HG02642 (cell line): ENCODE data around the gene LRCH2.
"Not testable (repeated sequence)": the region's sequence is repeated elsewhere in the genome, so short reads cannot be mapped to it uniquely, and the experiment has no call there.

Experiments used
- ATAC-seq: cut with Tn5 transposase; IDR thresholded peaks from one replicate; pipeline ENCODE4 v1.9.1; 2021; ENCODE audit warnings: mild to moderate bottlenecking; ENCODE audit not compliant: unreplicated experiment, poor library complexity

LRCH2 gene

GRCh38 chrX:115233497-115234455 lies at the start of gene LRCH2:
Gene LRCH2, minus strand, starts transcription at chrX:115234096. Its CDS starts 55 bp downstream, at chrX:115234041.
- ATAC-seq = no peak

DNA sequence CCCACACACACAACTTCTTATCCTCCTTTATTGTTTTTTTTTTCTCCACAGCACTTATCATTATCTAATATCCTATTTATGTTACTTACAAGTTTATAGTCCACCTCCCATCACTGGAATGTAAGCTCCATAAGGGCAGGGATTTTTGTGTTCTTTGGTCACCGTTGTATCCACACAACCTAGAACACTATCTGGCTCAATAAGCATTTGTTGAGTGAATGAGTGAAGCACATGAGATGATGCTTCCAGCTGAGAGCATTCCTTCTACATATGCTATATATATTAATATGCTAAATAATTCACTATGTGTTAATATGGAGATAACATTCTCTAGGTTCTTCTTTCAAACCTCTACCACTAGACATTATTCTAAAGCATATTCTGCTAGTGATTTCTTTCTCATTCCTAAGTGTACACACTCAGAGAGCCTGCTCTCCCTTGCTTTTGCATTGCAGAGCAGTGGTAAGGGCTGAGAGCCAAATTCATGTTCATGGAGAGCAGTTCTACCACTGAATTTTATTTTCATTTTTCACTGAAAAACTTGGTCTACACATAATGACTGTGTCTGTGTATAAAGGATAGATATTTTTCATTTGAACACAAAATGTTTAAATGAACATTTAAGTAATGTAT lies 35.3 kb upstream of the LRCH2 start:
- ATAC-seq = no peak

DNA sequence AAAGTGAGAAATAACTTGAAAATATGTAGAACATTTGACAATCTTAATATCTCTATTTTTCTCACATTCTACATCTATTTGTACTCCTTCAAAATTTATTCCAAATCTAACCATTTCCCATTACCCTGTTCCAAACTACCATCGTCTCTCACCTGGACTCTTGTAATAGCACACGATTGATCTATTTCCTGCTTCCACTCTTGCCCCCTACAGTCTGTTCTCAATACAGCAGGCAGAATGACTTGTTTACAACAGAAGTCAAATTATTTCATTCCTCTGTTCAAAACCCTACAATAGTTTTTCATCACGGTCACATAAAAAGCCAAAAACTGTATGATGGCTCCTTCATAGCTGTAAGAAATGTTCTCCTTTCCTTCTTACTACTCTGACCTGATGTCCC lies 34.5 kb upstream of the LRCH2 start:
- no peak for ATAC-seq

DNA sequence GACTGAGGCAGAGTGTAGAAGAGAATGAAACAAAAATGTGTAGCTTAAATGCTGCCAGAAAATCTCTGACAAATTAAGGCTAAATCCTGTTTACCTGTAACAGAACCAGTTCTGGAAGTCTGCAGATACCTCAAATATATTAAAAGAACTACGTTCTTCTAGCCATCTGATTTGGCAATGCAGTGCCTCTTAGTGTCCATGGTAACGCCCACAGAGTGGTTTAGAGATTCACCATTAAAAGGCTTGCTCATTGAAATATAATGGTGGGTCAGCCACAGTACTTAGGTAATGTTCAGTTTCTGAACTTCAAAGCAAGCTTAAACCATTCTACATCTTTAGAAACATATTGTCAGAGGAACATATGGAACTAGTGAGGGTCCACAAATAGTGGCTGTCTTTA lies 32.4 kb upstream of the LRCH2 start:
- no peak for ATAC-seq

DNA sequence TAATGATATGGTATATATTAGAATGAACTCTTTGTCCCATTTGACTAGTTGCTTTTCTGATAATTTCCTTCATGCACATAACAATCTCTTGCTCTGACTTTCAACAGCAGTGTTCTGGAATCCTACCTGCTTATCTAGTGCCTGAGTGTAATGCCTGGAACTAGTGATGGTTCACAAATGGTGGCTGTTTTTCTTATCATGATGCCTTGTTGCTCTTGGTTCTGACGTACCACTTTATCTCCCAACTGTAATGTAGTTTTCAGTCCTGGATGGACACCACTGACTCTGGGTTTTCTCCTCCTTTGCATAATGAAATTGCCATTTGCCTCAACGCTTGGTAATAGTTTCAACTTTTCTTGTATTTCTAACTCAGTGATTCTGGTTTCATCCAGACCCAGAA lies 30.1 kb upstream of the LRCH2 start:
- no peak for ATAC-seq

- ATAC-seq = no peak
These were observed 27.3 kb upstream of the LRCH2 start for GRCh38 chrX:115261148-115261547.

DNA sequence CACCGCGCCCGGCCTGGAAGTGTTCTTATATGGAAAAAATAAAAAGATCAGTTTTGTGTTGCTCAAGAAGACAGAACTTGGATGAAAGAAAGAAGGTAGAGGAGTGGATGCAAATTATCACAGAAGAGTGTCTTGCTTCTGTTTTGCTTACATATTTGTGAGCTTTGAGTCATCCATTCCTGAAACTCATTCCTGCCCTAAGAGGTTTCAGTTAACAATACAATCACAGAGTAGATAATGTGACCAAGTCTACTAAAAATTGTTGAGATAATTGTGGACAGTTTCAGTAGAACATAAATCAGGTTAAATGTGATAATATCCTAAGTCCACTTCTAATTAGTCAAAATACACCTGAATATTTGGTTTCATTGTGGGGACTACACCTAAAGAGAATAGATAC lies 26.4 kb upstream of the LRCH2 start:
- no peak for ATAC-seq

GRCh38 chrX:115259238-115259875 lies 25.5 kb upstream of the LRCH2 start:
- ATAC-seq = no peak

GRCh38 chrX:115257711-115258110 lies 23.8 kb upstream of the LRCH2 start:
- ATAC-seq = no peak

DNA sequence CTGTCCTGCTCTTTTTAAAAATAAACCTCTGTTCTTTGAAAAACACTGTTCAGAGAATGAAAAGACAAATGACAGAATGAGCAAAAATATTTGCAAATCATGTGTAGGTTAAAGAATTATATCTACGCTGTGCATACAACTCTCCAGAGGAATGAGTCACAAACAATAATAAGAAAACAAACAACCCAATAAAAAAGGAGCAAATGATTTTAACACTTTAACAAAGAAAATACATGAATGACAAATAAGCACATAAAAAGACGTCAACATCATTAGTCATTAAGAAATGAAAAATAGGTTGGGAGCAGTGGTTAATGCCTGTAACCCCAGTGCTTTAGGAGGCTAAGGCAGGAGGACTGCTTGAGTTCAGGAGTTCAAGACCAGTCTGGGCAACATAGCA lies 21.1 kb upstream of the LRCH2 start:
- ATAC-seq = no peak

DNA sequence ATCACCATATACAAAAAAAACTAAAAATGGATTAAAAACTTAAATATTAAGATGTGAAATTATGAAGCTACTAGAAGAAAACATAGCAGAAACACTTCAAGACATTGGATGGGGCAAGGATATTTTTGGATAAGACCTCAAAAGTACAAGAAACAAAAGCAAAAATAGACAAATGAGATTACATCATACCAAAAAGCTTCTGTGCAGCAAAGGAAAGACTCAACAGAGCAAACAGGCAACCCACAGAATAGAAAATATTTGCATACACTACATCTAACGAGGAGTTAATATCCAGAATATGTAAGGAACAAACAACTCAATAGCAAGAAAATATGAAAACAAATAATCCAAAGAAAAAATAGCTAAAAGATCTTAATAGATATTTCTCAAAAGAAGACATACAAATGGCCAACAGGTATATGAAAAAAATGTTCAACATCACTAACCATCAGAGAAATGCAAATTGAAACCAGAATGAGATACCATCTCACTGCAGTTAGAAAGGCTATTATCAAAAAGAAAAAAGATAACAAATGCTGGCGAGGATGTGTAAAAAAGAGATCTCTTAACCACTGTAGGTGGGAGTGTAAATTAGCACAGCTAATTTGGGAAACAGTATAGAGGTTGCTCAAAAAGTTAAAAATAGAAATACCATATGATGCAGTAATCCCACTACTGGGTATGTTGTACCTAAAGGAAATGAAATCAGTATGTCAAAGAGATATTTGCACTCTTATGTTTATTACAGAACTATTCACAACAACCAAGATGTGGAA lies 17.8 kb upstream of the LRCH2 start:
- no peak for ATAC-seq

DNA sequence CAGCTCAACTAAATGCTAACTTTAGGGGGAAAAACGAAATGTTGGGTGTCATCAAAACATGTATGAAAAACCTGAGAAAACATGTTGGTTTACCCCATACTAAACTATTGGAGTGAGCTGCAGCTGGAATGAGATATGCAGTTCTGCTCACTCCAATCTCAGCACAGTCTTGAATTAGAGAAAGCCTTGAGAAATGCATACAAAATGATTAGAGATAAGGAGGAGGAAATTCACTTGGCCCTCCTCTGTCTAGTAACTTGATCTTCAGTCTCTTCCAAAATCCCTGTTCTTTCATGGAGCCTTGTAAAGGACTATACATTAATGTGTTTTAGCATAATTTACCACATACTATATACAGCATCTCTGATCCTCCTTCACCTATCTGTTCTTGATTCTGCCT lies 3.2 kb upstream of the LRCH2 start:
- no peak for ATAC-seq

DNA sequence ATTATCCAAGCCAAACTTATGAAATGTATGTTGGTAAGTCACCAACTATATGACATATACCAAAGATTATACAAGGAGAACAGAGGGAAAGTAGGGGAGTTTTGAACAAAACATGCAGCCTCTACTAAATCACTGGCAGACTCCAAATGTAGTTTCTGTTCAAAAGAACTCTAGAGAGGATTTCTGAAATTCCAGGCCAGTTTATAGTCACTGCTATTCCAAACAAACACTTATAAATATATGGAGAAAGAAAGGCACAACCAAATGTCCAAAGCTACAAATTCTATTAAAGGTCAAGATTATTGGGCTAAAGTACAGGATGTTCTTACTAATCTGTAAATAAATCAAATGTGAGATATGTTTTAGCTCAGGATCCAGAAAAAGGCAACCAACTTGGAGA lies 2.7 kb upstream of the LRCH2 start:
- no peak for ATAC-seq

DNA sequence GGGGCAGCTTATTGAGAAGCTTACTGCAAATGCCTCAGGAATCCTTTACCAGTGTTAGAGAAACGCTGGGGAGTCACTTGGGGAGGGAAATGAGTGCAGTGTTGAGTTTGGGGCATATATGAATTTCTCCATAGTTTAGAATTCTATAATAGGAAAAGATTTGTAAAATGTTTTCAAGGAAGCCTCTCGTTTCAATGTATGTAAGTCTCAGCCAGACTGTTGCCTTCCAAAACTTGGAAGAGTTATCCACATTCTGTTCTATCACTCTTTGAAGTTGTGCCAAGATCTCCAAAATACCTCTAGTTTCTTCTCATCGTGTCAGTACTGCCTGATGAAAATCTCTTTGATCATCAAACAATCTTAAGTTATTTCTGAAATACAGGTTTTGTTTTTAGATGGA lies 565 bp upstream of the LRCH2 start:
- no peak for ATAC-seq

- ATAC-seq = no peak
These were observed 881 bp downstream of the LRCH2 start for GRCh38 chrX:115232933-115233496.

- ATAC-seq = no peak
These were observed 4.4 kb downstream of the LRCH2 start for GRCh38 chrX:115229337-115230003.

DNA sequence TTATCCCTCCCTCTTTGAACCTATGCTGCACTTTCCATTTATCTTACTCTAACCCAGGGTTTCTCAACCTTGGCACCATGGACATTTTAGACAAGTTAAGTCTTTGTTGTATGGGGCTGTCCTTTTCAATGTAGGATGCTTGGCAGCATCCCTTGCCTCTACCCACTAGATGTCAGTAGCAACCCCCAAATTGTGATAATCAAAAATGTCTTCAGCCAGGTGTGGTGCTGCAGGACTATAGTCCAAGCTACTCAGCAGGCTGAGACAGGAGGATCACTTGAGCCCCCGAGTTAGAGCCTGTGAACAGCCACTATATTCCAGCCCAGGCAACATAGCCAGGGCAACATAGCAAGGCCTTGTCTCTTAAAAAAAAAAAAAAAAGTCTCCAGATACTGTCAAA lies 7.0 kb downstream of the LRCH2 start:
- ATAC-seq = no peak

- ATAC-seq = not testable (repeated sequence)
These were observed 16.6 kb downstream of the LRCH2 start for GRCh38 chrX:115217346-115217745.

DNA sequence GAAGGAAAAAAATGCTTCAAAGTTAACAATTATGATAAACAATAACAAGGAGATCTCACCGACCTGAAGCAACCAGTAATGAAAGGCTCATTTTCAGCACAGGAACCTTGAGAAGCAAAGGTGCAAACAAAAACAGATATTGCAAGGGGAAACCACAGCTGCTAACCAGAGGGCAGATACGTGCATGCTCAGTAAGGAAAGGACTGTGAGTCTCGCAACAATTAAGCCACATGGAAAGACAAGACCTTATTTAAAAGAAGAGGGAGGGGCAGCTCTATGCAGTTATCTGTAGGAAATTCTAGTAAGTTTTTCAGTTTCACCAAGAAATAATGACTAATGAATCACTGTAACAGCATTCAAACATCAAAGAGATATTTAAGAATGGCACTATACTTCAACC lies 19.3 kb downstream of the LRCH2 start:
- no peak for ATAC-seq

- ATAC-seq = no peak
These were observed 19.7 kb downstream of the LRCH2 start for GRCh38 chrX:115214151-115214550.
